Measurements from ENCODE around the gene SOWAHA. TPM values are rescaled to one million over a fixed set of nuclear protein-coding genes. Genes with fewer than 3 reads are reported as not detected.

The SOWAHA gene
- total RNA-seq, 4 donors from 2014 or later: 13.2 to 128 (median 97.5) TPM

GRCh38 chr5:132834057-132834456, 21.0 kb downstream of the SOWAHA start:
- Histone ChIP-seq H3K27ac (no peak overlapping the region), H3K36me3 (no peaks in the 10 kb centered on the region), H3K4me1 (peaks cover 0 to 31% (median 0%) of the 10 kb centered on the region in 4 donors), H3K27me3 (no peaks in the 10 kb centered on the region), H3K9me3 (no peaks in the 10 kb centered on the region), H3K4me3 (no peak overlapping the region)
- no peak for DNase-seq
- TF ChIP-seq POLR2A (IDR thresholded peaks at IDR 0.05) (no peak), CTCF (IDR thresholded peaks at IDR 0.05) (no peak)

- no peaks in the 10 kb centered on the region for H3K9me3 ChIP-seq
- peak overlapping the region in 3 of 4 donors; percentile 74 to 93 (median 91) for H3K27ac ChIP-seq
- no peak overlapping the region for H3K4me3 ChIP-seq
- no peaks in the 10 kb centered on the region for H3K27me3 ChIP-seq
- H3K36me3 ChIP-seq: no peaks in the 10 kb centered on the region
- peaks cover 0 to 40% (median 4%) of the 10 kb centered on the region in 4 donors for H3K4me1 ChIP-seq
- no peak for TF ChIP-seq POLR2A (IDR thresholded peaks at IDR 0.05)
- TF ChIP-seq CTCF (IDR thresholded peaks at IDR 0.05): no peak
- no peak for DNase-seq
Measured at GRCh38 chr5:132836852-132837251, 23.8 kb downstream of the SOWAHA start.

GRCh38 chr5:132837868-132838267, 24.8 kb downstream of the SOWAHA start:
- H3K27me3 ChIP-seq: no peaks in the 10 kb centered on the region
- H3K9me3 ChIP-seq: no peaks in the 10 kb centered on the region
- no peaks in the 10 kb centered on the region for H3K36me3 ChIP-seq
- H3K27ac ChIP-seq: peak overlapping the region in 3 of 4 donors; percentile 74 to 93 (median 91)
- H3K4me1 ChIP-seq: peaks cover 0 to 40% (median 4%) of the 10 kb centered on the region in 4 donors
- no peak for TF ChIP-seq CTCF (IDR thresholded peaks at IDR 0.05)
- TF ChIP-seq POLR2A (IDR thresholded peaks at IDR 0.05): peak in 1 of 2 donors; percentile 43
- DNase-seq: peak in 1 of 3 donors; percentile 68
- H3K4me3 ChIP-seq: no peak overlapping the region

GRCh38 chr5:132838516-132839282, 25.6 kb downstream of the SOWAHA start:
- Histone ChIP-seq H3K36me3 (no peaks in the 10 kb centered on the region), H3K9me3 (no peaks in the 10 kb centered on the region), H3K4me3 (no peak overlapping the region), H3K27me3 (no peaks in the 10 kb centered on the region), H3K27ac (peak overlapping the region in 3 of 4 donors; percentile 74 to 93 (median 91)), H3K4me1 (peaks cover 0 to 40% (median 4%) of the 10 kb centered on the region in 4 donors)
- TF ChIP-seq CTCF (IDR thresholded peaks at IDR 0.05): no peak
- no peak for TF ChIP-seq POLR2A (IDR thresholded peaks at IDR 0.05)
- no peak for DNase-seq

GRCh38 chr5:132839426-132840301, 26.6 kb downstream of the SOWAHA start:
- H3K27ac ChIP-seq: peak overlapping the region in 3 of 4 donors; percentile 74 to 93 (median 91)
- H3K4me3 ChIP-seq: no peak overlapping the region
- peaks cover 0 to 40% (median 4%) of the 10 kb centered on the region in 4 donors for H3K4me1 ChIP-seq
- H3K9me3 ChIP-seq: no peaks in the 10 kb centered on the region
- no peaks in the 10 kb centered on the region for H3K27me3 ChIP-seq
- peak in 1 of 2 donors; percentile 40 for TF ChIP-seq POLR2A (IDR thresholded peaks at IDR 0.05)
- no peak for TF ChIP-seq CTCF (IDR thresholded peaks at IDR 0.05)
- H3K36me3 ChIP-seq: no peaks in the 10 kb centered on the region
- DNase-seq: no peak
